Coronary artery (tissue), 2 donors: ENCODE measurements around the gene CYTH4.

Source experiments
- DNase-seq: peaks from one replicate; pipeline ENCODE4 v3.0.0-alpha.2; 2017; ENCODE audit warnings: low spot score
- H3K27ac ChIP-seq, 2 donors: fragments of 200-600 bp; sonication (generic); one replicate each; pipeline ENCODE4 v1.5.1; 2016 to 2019
- H3K4me3 ChIP-seq: fragments of 200-600 bp; sonication (generic); 2 replicates; pipeline ENCODE4 v1.5.1; 2016; ENCODE audit warnings: mild to moderate bottlenecking, moderate library complexity
- CTCF ChIP-seq: fragments of 200-600 bp; sonication (generic); IDR thresholded peaks from one replicate; pipeline ENCODE4 v1.5.1; 2019; ENCODE audit warnings: antibody characterized with exemption

CYTH4 gene

GRCh38 chr22:37318364-37319109, 36.2 kb downstream of the CYTH4 start:
- no peak overlapping the region for H3K27ac ChIP-seq
- TF ChIP-seq CTCF: no peak
- DNase-seq: no peak

GRCh38 chr22:37319469-37319868, 37.2 kb downstream of the CYTH4 start:
- Histone ChIP-seq H3K4me3 (no peak overlapping the region), H3K27ac (no peak overlapping the region)
- no peak for TF ChIP-seq CTCF
- DNase-seq: no peak

More at GRCh38 chr22:37318364-37319109, 36.2 kb downstream of the CYTH4 start:
- H3K4me3 ChIP-seq: no peak overlapping the region

- Histone ChIP-seq H3K4me3 (no peak overlapping the region), H3K27ac (no peak overlapping the region)
- TF ChIP-seq CTCF: no peak
- DNase-seq: no peak
Observed at GRCh38 chr22:37320726-37321677, 38.7 kb downstream of the CYTH4 start.

GRCh38 chr22:37324340-37325038, 42.2 kb downstream of the CYTH4 start:
- DNase-seq: no peak
- Histone ChIP-seq H3K27ac (no peak overlapping the region), H3K4me3 (no peak overlapping the region)
- TF ChIP-seq CTCF: no peak

- no peak overlapping the region for H3K27ac ChIP-seq
Observed at GRCh38 chr22:37325039-37325395, 42.7 kb downstream of the CYTH4 start.

GRCh38 chr22:37326726-37327125, 44.4 kb downstream of the CYTH4 start:
- no peak for DNase-seq
- Histone ChIP-seq H3K27ac (no peak overlapping the region), H3K4me3 (no peak overlapping the region)
- no peak for TF ChIP-seq CTCF

More at GRCh38 chr22:37325039-37325395, 42.7 kb downstream of the CYTH4 start:
- TF ChIP-seq CTCF: no peak
- DNase-seq: no peak
- no peak overlapping the region for H3K4me3 ChIP-seq
